Ishikawa (cell line): ENCODE data around the gene LRGUK.

Experiments
- CEBPB ChIP-seq: IDR thresholded peaks from 2 replicates; pipeline ENCODE4 v1.6.1; 2012
- CREB1 ChIP-seq: IDR thresholded peaks from 2 replicates; pipeline ENCODE4 v1.6.1; 2012; ENCODE audit warnings: low read depth
- EGR1 ChIP-seq: IDR thresholded peaks from 2 replicates; pipeline ENCODE4 v1.6.1; 2012
- EP300 ChIP-seq: IDR thresholded peaks from 2 replicates; pipeline ENCODE4 v1.6.1; 2012; ENCODE audit warnings: borderline replicate concordance
- FOXM1 ChIP-seq: IDR thresholded peaks from 2 replicates; pipeline ENCODE4 v1.6.1; 2012; ENCODE audit warnings: low read depth, borderline replicate concordance
- NFIC ChIP-seq: IDR thresholded peaks from 2 replicates; pipeline ENCODE4 v1.6.1; 2012
- RAD21 ChIP-seq: IDR thresholded peaks from 2 replicates; pipeline ENCODE4 v1.6.1; 2012; ENCODE audit warnings: low read depth
- TAF1 ChIP-seq: IDR thresholded peaks from 2 replicates; pipeline ENCODE4 v1.6.1; 2012; ENCODE audit warnings: low read depth, mild to moderate bottlenecking
- TCF12 ChIP-seq: IDR thresholded peaks from 2 replicates; pipeline ENCODE4 v1.6.1; 2012; ENCODE audit warnings: low read depth
- TEAD4 ChIP-seq: IDR thresholded peaks from 2 replicates; pipeline ENCODE4 v1.6.1; 2012
- USF1 ChIP-seq: IDR thresholded peaks from 2 replicates; pipeline ENCODE4 v1.6.1; 2012
- YY1 ChIP-seq: IDR thresholded peaks from 2 replicates; pipeline ENCODE4 v1.6.1; 2012; ENCODE audit warnings: low read depth
- ZBTB7A ChIP-seq: IDR thresholded peaks from 2 replicates; pipeline ENCODE4 v1.6.1; 2012; ENCODE audit warnings: low read depth
- TF ChIP-seq, protein P1 (sequence below): IDR thresholded peaks from 2 replicates; pipeline ENCODE4 v1.6.1; 2012; ENCODE audit warnings: low read depth, mild to moderate bottlenecking
- TF ChIP-seq, protein P2 (sequence below): IDR thresholded peaks from 2 replicates; pipeline ENCODE4 v1.6.1; 2012

LRGUK gene

DNA sequence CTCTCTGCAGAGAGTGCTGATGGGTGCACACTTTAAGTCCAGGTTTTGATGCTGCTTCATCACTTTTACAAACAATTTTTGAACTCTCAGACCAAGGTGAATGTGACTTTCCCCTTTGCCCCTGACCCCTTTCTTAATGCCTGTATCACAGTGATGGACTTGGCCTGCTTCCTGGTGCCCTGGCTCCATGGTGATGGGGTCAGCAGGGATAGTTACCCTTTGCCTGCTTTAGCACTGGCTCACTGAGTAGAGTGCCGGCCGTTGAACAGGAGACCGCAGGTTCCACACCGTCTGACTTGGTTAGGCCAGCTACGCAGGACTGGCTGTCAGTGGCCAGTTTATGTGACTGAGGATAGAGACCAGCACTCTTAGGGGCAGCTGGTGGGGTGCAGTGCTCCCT lies 40.1 kb downstream of the LRGUK start:
- TF ChIP-seq ZBTB7A (no peak), FOXM1 (no peak), CREB1 (no peak), EGR1 (no peak), TCF12 (no peak), RAD21 (no peak)
- TF ChIP-seq, protein P1, sequence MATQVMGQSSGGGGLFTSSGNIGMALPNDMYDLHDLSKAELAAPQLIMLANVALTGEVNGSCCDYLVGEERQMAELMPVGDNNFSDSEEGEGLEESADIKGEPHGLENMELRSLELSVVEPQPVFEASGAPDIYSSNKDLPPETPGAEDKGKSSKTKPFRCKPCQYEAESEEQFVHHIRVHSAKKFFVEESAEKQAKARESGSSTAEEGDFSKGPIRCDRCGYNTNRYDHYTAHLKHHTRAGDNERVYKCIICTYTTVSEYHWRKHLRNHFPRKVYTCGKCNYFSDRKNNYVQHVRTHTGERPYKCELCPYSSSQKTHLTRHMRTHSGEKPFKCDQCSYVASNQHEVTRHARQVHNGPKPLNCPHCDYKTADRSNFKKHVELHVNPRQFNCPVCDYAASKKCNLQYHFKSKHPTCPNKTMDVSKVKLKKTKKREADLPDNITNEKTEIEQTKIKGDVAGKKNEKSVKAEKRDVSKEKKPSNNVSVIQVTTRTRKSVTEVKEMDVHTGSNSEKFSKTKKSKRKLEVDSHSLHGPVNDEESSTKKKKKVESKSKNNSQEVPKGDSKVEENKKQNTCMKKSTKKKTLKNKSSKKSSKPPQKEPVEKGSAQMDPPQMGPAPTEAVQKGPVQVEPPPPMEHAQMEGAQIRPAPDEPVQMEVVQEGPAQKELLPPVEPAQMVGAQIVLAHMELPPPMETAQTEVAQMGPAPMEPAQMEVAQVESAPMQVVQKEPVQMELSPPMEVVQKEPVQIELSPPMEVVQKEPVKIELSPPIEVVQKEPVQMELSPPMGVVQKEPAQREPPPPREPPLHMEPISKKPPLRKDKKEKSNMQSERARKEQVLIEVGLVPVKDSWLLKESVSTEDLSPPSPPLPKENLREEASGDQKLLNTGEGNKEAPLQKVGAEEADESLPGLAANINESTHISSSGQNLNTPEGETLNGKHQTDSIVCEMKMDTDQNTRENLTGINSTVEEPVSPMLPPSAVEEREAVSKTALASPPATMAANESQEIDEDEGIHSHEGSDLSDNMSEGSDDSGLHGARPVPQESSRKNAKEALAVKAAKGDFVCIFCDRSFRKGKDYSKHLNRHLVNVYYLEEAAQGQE, result no peak

GRCh38 chr7:134167841-134168240 lies 40.7 kb downstream of the LRGUK start:
- no peak for TF ChIP-seq YY1
- no peak for TF ChIP-seq EGR1
- TF ChIP-seq USF1, result no peak
- TF ChIP-seq RAD21, result no peak
- TF ChIP-seq ZBTB7A, result no peak
- no peak for TF ChIP-seq TEAD4

DNA sequence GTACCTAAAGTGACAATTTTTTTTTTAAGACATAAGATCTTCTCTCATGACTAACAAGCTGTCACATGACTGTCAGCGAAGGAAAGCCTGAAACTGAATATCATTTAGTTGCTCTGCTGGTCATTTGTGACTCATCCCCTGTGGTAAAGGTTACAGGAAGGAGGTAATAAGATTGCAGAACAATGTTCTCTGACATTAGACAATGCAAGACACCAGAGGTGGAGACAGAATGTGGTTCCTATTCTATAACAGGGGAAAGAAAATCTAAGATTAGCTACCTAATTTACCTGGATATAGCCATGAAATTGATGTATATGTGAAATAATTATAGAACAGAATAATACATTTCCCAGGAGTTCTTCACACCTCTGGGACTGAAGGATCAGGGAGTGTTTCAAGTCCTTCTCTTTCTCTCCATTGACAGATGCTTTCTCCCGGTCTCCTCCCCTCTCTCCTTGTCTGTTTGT lies 47.7 kb downstream of the LRGUK start:
- no peak for TF ChIP-seq NFIC
- no peak for TF ChIP-seq TAF1
- peak; percentile 66 for TF ChIP-seq USF1

DNA sequence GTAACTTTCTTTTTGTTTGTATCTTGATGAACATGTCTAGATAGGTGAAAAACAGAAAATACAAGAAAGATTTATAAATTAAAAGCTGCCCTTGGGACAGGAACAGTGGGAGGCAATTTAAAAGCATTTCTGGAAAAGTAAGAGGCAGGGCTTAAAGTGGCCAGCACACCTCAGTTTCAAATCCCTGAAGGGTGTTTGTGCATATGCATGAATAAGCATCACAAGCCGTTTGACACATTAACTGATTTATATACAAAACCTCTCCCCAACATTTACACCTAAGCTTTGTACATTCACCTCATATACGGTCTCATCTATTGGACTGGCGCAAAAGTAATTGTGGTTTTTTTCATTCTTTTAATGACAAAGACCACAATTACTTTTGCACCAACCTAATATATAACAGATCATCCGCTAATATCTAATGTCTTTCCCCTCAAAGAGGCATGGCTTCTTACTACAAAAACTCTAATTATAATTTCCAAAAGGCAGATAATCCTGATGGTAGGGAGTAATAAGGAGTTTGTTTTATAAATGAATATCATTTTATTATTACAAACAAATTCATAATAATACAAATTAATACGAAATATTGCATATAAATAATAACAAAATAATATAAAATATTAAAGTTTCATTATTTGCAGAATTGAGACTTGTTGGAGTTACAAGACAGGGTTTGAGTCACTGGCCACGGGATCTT lies 48.3 kb downstream of the LRGUK start:
- TF ChIP-seq, protein P1, result no peak
- TF ChIP-seq TEAD4 (no peak), CREB1 (no peak), ZBTB7A (no peak), USF1 (no peak), FOXM1 (no peak), EP300 (no peak), TAF1 (no peak), NFIC (no peak), RAD21 (no peak), CEBPB (no peak), EGR1 (no peak), YY1 (no peak), TCF12 (no peak)
- TF ChIP-seq, protein P2, sequence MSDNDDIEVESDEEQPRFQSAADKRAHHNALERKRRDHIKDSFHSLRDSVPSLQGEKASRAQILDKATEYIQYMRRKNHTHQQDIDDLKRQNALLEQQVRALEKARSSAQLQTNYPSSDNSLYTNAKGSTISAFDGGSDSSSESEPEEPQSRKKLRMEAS, result no peak

GRCh38 chr7:134176037-134176350 lies 48.9 kb downstream of the LRGUK start:
- TF ChIP-seq CEBPB (no peak), TAF1 (no peak), EP300 (no peak), USF1 (no peak), YY1 (no peak), CREB1 (no peak), FOXM1 (no peak)
